Small intestine (tissue), 7 donors: ENCODE measurements around the gene RIMBP2. TPM values are rescaled to one million over a fixed set of nuclear protein-coding genes. Genes with fewer than 3 reads are reported as not detected.

Source experiments
- DNase-seq, 2 donors: peaks; one replicate each; pipeline versions ENCODE4 v3.0.0 to v3.0.0-alpha.2; 2013
- FAIRE-seq: peaks from 2 replicates; lab custom pipeline; 2012; peaks lifted over from hg19 to GRCh38; lab: Jason Lieb, UNC
- H3K27ac ChIP-seq, 3 donors: one replicate each; pipeline ENCODE4 v1.5.1; 2013; ENCODE audit warnings: low read length in 2 of 3, mild to moderate bottlenecking in 2 of 3, control low read depth in 1 of 3, inconsistent platforms in 1 of 3, low read depth in 1 of 3, moderate library complexity in 1 of 3
- H3K27me3 ChIP-seq, 3 donors: one replicate each; pipeline ENCODE4 v1.6.1; 2013; ENCODE audit warnings: low read length in 3 of 3, inconsistent platforms in 1 of 3; ENCODE audit not compliant: control insufficient read depth in 3 of 3, insufficient read depth in 3 of 3
- H3K36me3 ChIP-seq, 3 donors: one replicate each; pipeline ENCODE4 v1.6.1; 2013; ENCODE audit warnings: low read length in 3 of 3, inconsistent platforms in 1 of 3, low read depth in 1 of 3, mild to moderate bottlenecking in 1 of 3, moderate library complexity in 1 of 3; ENCODE audit not compliant: control insufficient read depth in 3 of 3, insufficient read depth in 2 of 3
- H3K4me1 ChIP-seq, 3 donors: one replicate each; pipeline ENCODE4 v1.6.1; 2013; ENCODE audit warnings: low read length in 2 of 3, inconsistent platforms in 1 of 3, low read depth in 1 of 3, mild to moderate bottlenecking in 1 of 3, moderate library complexity in 1 of 3; ENCODE audit not compliant: control insufficient read depth in 3 of 3, insufficient read depth in 2 of 3
- H3K4me3 ChIP-seq, 3 donors: one replicate each; pipeline ENCODE4 v1.5.1; 2013; ENCODE audit warnings: low read length in 3 of 3, control low read depth in 1 of 3, inconsistent platforms in 1 of 3, low read depth in 1 of 3, mild to moderate bottlenecking in 1 of 3, moderate library complexity in 1 of 3
- H3K9me3 ChIP-seq, 2 donors: one replicate each; pipeline ENCODE4 v1.6.1; 2013; ENCODE audit warnings: low read depth in 1 of 2, low read length in 1 of 2; ENCODE audit not compliant: control insufficient read depth in 2 of 2, insufficient read depth in 1 of 2
- WGBS, 3 donors: extraction: QIAGEN DNeasy Blood & Tissue Kit; methylation state at CpG; one replicate each; pipeline ENCODE4 v1.1.7; 2013; 5-methylcytosine and 5-hydroxymethylcytosine counted together
- polyA plus RNA-seq, 4 donors: library from polyadenylated mRNA; stranded (reverse) in 3 of 4; unstranded in 1 of 4; fragments of 200-250 nt in 3 of 4; fragments of 120-200 nt in 1 of 4; gene quantifications; one replicate each; pipeline versions ENCODE4 v1.2.1 to v1.2.3, GENCODE V29; 2013
- donor health status: healthy with polysubstance abuse.
- donor health status: control.
- donor health status: control.
- donor health status: Bipolar disorder and iron deficiency.
- donor health status: healthy.

The RIMBP2 gene
- polyA plus RNA-seq, 4 donors, result 0.22 to 12.2 (median 2.3) TPM

DNA sequence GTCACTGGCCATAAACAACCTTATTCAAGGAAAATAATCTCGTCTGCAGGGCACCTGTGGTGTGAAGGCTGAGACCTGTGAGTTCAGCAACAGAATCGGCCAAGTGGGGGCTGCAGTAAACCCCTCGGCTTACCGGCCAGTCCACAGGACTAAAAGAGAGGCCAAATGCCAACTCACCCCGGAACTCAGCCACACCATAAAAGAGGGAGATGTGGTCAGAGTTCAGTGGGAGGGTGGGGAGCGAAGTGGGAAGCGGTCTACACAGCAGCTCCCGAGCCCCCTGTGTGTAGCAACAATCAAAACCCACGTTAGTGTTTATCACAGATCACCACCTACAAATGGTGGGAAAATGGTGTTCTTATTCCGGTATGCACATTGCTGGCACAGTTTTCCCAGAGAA is 225.4 kb downstream of the RIMBP2 start:
- H3K36me3 ChIP-seq, result no peaks in the 10 kb centered on the region
- no peaks in the 10 kb centered on the region for H3K4me1 ChIP-seq
- no peaks in the 10 kb centered on the region for H3K27me3 ChIP-seq
- FAIRE-seq (no peak), DNase-seq (no peak)
- no peak overlapping the region for H3K4me3 ChIP-seq
- WGBS, 3 donors, result 59 to 63% (median 62%) methylated on average over 10 of the region's 10 CpGs
- peaks cover 0 to 4% of the 10 kb centered on the region in 2 donors for H3K9me3 ChIP-seq
- H3K27ac ChIP-seq, result no peak overlapping the region

DNA sequence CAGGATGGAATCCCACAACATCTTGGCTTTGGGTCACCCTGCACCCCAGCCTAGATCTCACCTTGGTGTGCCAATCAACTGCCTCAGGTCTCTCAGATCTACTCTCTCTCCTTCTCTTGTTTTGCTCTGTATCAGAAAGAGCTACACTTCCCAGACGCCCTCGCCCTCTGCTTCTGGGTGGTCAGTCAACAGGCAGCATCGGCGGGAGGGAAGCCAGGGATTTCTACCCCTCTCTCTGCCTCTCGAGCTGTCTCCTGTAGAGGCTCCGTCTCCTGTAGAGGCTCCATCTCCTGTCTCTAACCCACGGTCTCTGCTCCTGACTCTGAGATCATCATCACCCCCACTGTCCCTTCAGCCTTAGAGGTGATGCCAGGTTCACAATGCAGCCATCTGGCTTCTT is 226.8 kb downstream of the RIMBP2 start:
- no peak overlapping the region for H3K27ac ChIP-seq
- WGBS, 3 donors, result 84 to 91% (median 84%) methylated on average over 7 of the region's 7 CpGs
- no peaks in the 10 kb centered on the region for H3K4me1 ChIP-seq
- FAIRE-seq (no peak), DNase-seq (no peak)
- H3K4me3 ChIP-seq, result no peak overlapping the region
- no peaks in the 10 kb centered on the region for H3K36me3 ChIP-seq
- H3K27me3 ChIP-seq, result no peaks in the 10 kb centered on the region
- H3K9me3 ChIP-seq, result peaks cover 0 to 4% of the 10 kb centered on the region in 2 donors

DNA sequence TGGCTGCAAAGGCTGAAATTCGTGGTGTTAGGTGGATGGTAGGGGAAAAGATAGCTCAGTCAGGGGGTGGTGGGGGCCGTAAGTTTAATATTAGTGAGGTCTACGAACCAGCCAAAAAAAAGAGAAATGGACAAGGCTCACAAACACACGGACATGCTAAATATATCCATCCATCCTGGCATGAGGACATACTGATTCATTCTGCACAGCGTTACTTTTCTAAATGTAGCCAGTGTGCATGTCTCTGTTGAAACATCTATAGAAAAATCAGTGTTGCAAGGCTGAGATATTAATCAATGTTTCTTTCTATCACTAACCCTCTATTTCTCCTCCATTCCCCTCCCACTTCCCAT is 227.8 kb downstream of the RIMBP2 start:
- WGBS, 3 donors, result 65 to 72% (median 71%) methylated on average over 5 of the region's 5 CpGs

DNA sequence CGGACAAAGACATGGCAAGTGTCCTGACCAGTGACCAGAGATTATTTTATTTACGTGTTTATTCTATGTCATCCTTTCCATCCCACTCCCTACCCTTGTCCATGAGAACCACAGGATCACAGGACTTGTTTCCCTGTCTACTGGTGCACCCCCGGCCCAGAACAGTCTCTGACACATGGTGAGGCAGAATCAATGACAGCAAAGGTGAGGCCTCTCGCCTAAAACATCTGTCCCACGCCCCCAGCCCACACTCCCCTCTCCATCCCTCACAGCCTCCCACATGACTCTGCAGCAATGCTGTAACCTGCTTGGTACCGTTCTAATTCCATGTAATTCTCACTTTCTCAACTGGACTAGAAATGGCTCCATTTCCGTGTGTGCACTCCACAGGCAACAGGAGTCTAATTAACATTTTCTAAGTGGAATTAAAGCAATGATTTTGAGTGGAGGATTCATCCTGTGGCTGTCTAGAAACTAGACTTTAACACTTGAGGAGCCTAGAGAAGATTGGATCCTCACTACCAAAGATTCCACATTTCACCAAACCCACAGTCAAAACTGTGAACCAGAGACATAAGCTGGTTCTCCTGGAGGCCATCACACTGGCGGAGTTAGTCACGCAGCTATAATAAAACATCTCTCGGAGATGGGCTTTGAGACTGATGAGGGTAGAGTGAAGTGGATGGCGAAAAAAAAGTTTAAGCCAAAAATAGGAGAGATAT is 228.3 kb downstream of the RIMBP2 start:
- 81 to 85% (median 82%) methylated on average over 11 of the region's 11 CpGs for WGBS, 3 donors
- Histone ChIP-seq H3K27me3 (no peaks in the 10 kb centered on the region), H3K4me1 (no peaks in the 10 kb centered on the region), H3K27ac (no peak overlapping the region), H3K4me3 (no peak overlapping the region), H3K9me3 (peaks cover 0 to 4% of the 10 kb centered on the region in 2 donors), H3K36me3 (no peaks in the 10 kb centered on the region)
- no peak for FAIRE-seq
- DNase-seq, result no peak

More for the DNA sequence above, 227.8 kb downstream of the RIMBP2 start:
- Histone ChIP-seq H3K27me3 (no peaks in the 10 kb centered on the region), H3K9me3 (peaks cover 0 to 4% of the 10 kb centered on the region in 2 donors), H3K4me1 (no peaks in the 10 kb centered on the region), H3K27ac (no peak overlapping the region), H3K4me3 (no peak overlapping the region), H3K36me3 (no peaks in the 10 kb centered on the region)
- FAIRE-seq (no peak), DNase-seq (no peak)

DNA sequence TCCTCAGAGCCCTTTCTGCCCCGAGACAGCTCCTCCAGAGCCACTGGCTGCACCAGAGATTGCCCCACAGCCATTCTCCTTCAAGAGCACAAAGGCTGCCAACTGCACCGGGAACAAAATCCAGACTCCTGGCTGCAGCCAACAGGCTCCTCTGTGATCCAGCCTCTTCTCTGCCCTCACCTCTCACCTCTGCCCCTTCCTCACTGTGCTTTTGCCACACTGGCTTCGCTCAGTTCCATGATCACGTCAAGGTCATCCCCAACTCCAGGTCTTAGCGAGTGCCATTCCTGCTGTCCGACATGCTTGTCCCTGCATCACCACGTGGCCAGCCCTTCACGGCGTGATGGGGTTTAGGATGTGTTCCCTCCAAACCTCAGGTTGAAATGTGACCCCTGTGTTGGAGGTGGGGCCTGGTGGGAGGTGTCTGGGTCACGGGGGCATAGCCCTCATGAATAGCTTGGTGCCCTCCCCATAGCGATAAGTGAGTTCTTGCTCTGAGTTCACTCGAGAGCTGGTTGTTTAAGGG is 229.1 kb downstream of the RIMBP2 start:
- Histone ChIP-seq H3K4me3 (no peak overlapping the region), H3K9me3 (peaks cover 0 to 4% of the 10 kb centered on the region in 2 donors), H3K27ac (no peak overlapping the region), H3K36me3 (no peaks in the 10 kb centered on the region), H3K4me1 (no peaks in the 10 kb centered on the region), H3K27me3 (no peaks in the 10 kb centered on the region)
- DNase-seq (no peak), FAIRE-seq (no peak)
- 75 to 80% (median 80%) methylated on average over 12 of the region's 12 CpGs for WGBS, 3 donors

DNA sequence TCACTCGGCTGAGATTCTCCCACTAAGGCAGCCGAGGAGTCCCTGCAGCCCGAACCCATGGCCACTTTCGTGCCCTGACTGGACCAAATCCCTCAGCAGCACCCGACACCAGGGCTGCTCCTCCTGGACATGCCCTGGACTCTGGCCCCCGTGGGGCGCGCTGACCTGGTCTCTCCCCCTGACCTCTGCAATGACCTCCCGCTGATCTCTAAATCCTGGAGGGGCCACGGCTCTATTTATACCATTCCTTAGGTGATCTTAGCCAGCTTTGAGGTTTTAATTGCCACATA is 230.0 kb downstream of the RIMBP2 start:
- Histone ChIP-seq H3K4me3 (no peak overlapping the region), H3K27me3 (no peaks in the 10 kb centered on the region), H3K27ac (no peak overlapping the region), H3K36me3 (no peaks in the 10 kb centered on the region), H3K9me3 (peaks cover 0 to 4% of the 10 kb centered on the region in 2 donors), H3K4me1 (no peaks in the 10 kb centered on the region)
- FAIRE-seq (no peak), DNase-seq (no peak)
- 74 to 80% (median 80%) methylated on average over 10 of the region's 10 CpGs for WGBS, 3 donors

DNA sequence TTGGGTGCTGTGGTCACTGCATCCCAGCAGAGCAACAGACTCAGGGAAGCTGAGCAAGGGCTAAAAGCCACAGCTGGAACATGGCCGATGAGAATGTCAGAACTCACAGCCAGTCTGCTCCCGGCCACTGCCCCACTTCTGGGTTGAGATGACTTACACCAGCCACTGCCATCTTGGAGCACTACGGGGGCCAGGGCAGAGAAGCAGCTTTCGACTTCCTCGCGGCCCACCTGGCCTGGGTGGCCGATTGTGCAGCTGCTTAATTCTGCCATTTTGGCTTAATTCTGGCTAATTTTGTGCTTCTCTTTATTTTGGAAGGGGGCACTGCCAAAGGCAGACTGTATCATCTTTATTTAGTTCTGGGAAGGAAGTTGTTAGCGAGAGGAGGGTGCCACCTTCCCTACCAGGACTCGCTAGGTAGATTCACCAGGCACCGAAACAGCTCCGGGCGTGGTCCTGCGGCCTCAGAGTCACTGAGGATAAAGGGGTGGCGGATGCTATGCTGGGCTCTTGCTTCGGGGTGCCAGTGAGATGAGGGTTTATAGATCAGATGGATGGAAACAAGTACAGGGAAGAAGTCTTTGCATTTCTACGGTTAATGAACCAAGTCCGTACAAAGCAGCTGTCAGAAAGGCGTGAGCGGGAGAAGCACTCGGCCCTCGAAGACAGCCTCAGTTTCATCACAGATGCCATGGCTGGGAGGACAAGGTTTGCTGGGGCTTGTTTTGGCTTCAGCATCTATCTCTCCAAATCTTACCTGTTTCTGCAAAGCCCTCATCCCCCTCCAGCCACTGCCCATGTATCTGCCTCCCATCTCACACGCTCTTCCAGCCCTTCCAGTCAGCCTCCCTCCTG is 230.6 kb downstream of the RIMBP2 start:
- DNase-seq (no peak), FAIRE-seq (no peak)
- H3K4me1 ChIP-seq, result no peaks in the 10 kb centered on the region
- no peak overlapping the region for H3K27ac ChIP-seq
- no peaks in the 10 kb centered on the region for H3K27me3 ChIP-seq
- H3K9me3 ChIP-seq, result peaks cover 0 to 4% of the 10 kb centered on the region in 2 donors
- H3K4me3 ChIP-seq, result no peak overlapping the region
- WGBS, 3 donors, result 83 to 90% (median 88%) methylated on average over 22 of the region's 22 CpGs
- H3K36me3 ChIP-seq, result no peaks in the 10 kb centered on the region

DNA sequence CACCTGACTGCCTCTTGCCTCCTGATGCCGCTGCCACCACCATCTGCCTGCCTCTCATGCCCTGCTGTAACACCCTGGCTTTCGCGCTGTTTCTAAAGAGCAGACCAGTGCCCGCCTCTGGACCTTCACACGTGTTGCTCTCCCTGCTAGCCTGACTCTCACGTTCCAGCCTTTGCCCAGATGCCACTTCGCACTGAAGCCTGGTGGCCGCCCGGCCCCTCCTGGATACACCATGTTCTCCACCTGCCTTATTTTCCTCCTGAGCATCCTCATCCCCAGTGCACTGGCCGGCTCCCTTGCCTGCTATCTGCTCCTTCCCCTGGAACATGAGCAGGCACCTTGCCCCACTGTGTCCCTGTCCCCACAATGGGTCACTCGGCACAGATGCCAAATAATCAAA is 231.9 kb downstream of the RIMBP2 start:
- DNase-seq, result no peak
- WGBS, 3 donors, result 76 to 79% (median 78%) methylated on average over 11 of the region's 11 CpGs
- no peak for FAIRE-seq
- Histone ChIP-seq H3K4me3 (no peak overlapping the region), H3K9me3 (peaks cover 0 to under 1% of the 10 kb centered on the region in 2 donors), H3K27ac (no peak overlapping the region), H3K27me3 (no peaks in the 10 kb centered on the region), H3K36me3 (no peaks in the 10 kb centered on the region), H3K4me1 (no peaks in the 10 kb centered on the region)
